K562 (cell line): ENCODE measurements around the gene DRD3. TPM values are rescaled to one million over a fixed set of nuclear protein-coding genes. Genes with fewer than 3 reads are reported as not detected.

Experiments
- ATAC-seq: fragments of 200-7000 bp; cut with Tn5 transposase; 3 replicates; pipeline ENCODE4 v1.9.1; 2020; ENCODE audit warnings: moderate library complexity
- BruUV-seq: library from RNA; stranded (reverse); fragments of 400-500 nt; replicated peaks from 2 replicates; lab custom pipeline; 2021; lab: Mats Ljungman, UMichigan
- CTCF ChIA-PET: fragments of 300-600 bp; formaldehyde crosslinking; extraction: SDS; loops from one replicate; lab custom pipeline; 2021; ENCODE audit warnings: low intra/inter-chr PET ratio; lab: Yijun Ruan, JAX
- POLR2A ChIA-PET: fragments of 300-600, 350-650 bp; sonication (Branson Sonifier 250); formaldehyde crosslinking; extraction: SDS; loops from one replicate; lab custom pipeline; 2021; ENCODE audit warnings: antibody characterized with exemption, inconsistent platforms; lab: Yijun Ruan, JAX
- DNase-seq, 4 experiments: peaks; one replicate each; pipeline versions ENCODE4 v3.0.0 to v3.0.0-alpha.2; 2011 to 2018; ENCODE audit warnings: low spot score in 3 of 4, mixed read lengths in 3 of 4; ENCODE audit errors: extremely low read depth in 1 of 4
- FAIRE-seq: peaks from 2 replicates; lab custom pipeline; 2011; peaks lifted over from hg19 to GRCh38; lab: Jason Lieb, UNC
- H2AFZ ChIP-seq: 2 replicates; pipeline ENCODE4 v1.6.0; 2011; ENCODE audit warnings: low read depth, low read length, control low read depth, inconsistent platforms
- H3K27ac ChIP-seq: fragments of 200-600 bp; 3 replicates; pipeline ENCODE4 v1.8.0; 2011; ENCODE audit warnings: low read depth, mild to moderate bottlenecking, control low read depth, inconsistent platforms, low read length, moderate library complexity, mixed read lengths; ENCODE audit errors: extremely low read depth
- H3K27me3 ChIP-seq, 2 experiments: fragments of 300-600 bp in 1 of 2; 2 replicates in 1 of 2; 3 replicates in 1 of 2; pipeline versions ENCODE4 v1.6.0 to v1.8.0; 2011; ENCODE audit warnings: inconsistent platforms in 2 of 2, low read length in 2 of 2, mild to moderate bottlenecking in 1 of 2, mixed read lengths in 1 of 2, moderate library complexity in 1 of 2; ENCODE audit not compliant: control insufficient read depth in 2 of 2, insufficient read depth in 2 of 2
- H3K36me3 ChIP-seq: fragments of 300-600 bp; 3 replicates; pipeline ENCODE4 v1.8.0; 2011; ENCODE audit warnings: mild to moderate bottlenecking, low read length, inconsistent platforms; ENCODE audit not compliant: control insufficient read depth, insufficient read depth
- H3K4me1 ChIP-seq, 2 experiments: fragments of 200-600 bp in 1 of 2; replicated peaks in 1 of 2; 2 replicates in 1 of 2; 3 replicates in 1 of 2; pipeline versions ENCODE4 v1.5.1 to v1.8.0; 2011; ENCODE audit warnings: inconsistent platforms in 2 of 2, low read length in 2 of 2, mild to moderate bottlenecking in 1 of 2, mixed read lengths in 1 of 2, moderate library complexity in 1 of 2; ENCODE audit not compliant: control insufficient read depth in 2 of 2, insufficient read depth in 2 of 2
- H3K4me2 ChIP-seq: 2 replicates; pipeline ENCODE4 v1.6.1; 2011; ENCODE audit warnings: low read length, control low read depth, inconsistent platforms, mixed read lengths; ENCODE audit not compliant: insufficient read depth
- H3K4me3 ChIP-seq: fragments of 200-600 bp; sonication (generic), shearing (Covaris generic); 2 replicates; pipeline ENCODE4 v1.5.1; 2016; ENCODE audit warnings: control low read depth, inconsistent platforms
- H3K79me2 ChIP-seq: fragments of 200-600 bp; 3 replicates; pipeline ENCODE4 v1.8.0; 2011; ENCODE audit warnings: low read length, inconsistent platforms; ENCODE audit not compliant: control insufficient read depth, insufficient read depth
- H3K9ac ChIP-seq, 2 experiments: 2 replicates each; pipeline versions ENCODE4 v1.6.0 to v1.6.1; 2011; ENCODE audit warnings: low read depth in 2 of 2, low read length in 2 of 2, control low read depth in 1 of 2, inconsistent platforms in 1 of 2, mild to moderate bottlenecking in 1 of 2, mixed read lengths in 1 of 2; ENCODE audit not compliant: insufficient read depth in 1 of 2
- H3K9me1 ChIP-seq: one replicate; pipeline ENCODE4 v1.6.0; 2011; ENCODE audit warnings: inconsistent platforms, mild to moderate bottlenecking, low read length, moderate library complexity; ENCODE audit not compliant: control insufficient read depth, insufficient read depth
- H3K9me3 ChIP-seq: replicated peaks from 2 replicates; pipeline ENCODE4 v1.5.1; 2011; ENCODE audit warnings: low read depth, low read length, inconsistent platforms; ENCODE audit not compliant: control insufficient read depth, insufficient read depth
- H4K20me1 ChIP-seq: replicated peaks from 2 replicates; pipeline ENCODE4 v1.6.1; 2011; ENCODE audit warnings: low read length, inconsistent platforms, mixed read lengths; ENCODE audit not compliant: control insufficient read depth, insufficient read depth
- CEBPG ChIP-seq, 3 experiments: fragments of 200-800 bp in 1 of 3; sonication (Bioruptor generic) in 1 of 3; sonication (generic) in 1 of 3; formaldehyde crosslinking in 1 of 3; IDR thresholded peaks in 2 of 3; conservative IDR thresholded peaks in 1 of 3; 2 replicates each; pipeline versions ENCODE4 v1.6.1 to v1.8.0; 2016 to 2022; ENCODE audit warnings: missing compliant biosample characterization in 2 of 3, missing genetic modification characterization in 2 of 3, mild to moderate bottlenecking in 1 of 3, missing genetic modification reagents in 1 of 3
- CREM ChIP-seq: IDR thresholded peaks from 2 replicates; pipeline ENCODE4 v1.6.1; 2014; ENCODE audit warnings: antibody characterized with exemption, low read depth
- EZH2 ChIP-seq: IDR thresholded peaks from 2 replicates; pipeline ENCODE4 v1.6.1; 2012; ENCODE audit warnings: low read depth, mild to moderate bottlenecking, inconsistent platforms, low read length, borderline replicate concordance
- FOXA3 ChIP-seq, 2 experiments: fragments of 450-650 bp in 1 of 2; sonication (generic) in 1 of 2; formaldehyde crosslinking; IDR thresholded peaks in 1 of 2; conservative IDR thresholded peaks in 1 of 2; 2 replicates each; pipeline versions ENCODE4 v1.4.0 to v1.8.0; 2020 to 2022; ENCODE audit warnings: mild to moderate bottlenecking in 2 of 2, missing genetic modification reagents in 1 of 2
- GTF2E2 ChIP-seq: fragments of 200-800 bp; sonication (Bioruptor generic); IDR thresholded peaks from 2 replicates; pipeline ENCODE4 v1.6.1; 2016; ENCODE audit warnings: missing genetic modification characterization, missing compliant biosample characterization
- HBP1 ChIP-seq: fragments of 450-650 bp; formaldehyde crosslinking; IDR thresholded peaks from 2 replicates; pipeline ENCODE4 v1.4.0; 2022; ENCODE audit warnings: missing genetic modification characterization
- IFI16 ChIP-seq: fragments of 250-450 bp; sonication (Bioruptor Pico); IDR thresholded peaks from 2 replicates; pipeline ENCODE4 v2.1.2; 2022; ENCODE audit warnings: mild to moderate bottlenecking, inconsistent platforms
- JUND ChIP-seq, 2 experiments: IDR thresholded peaks; 2 replicates in 1 of 2; 3 replicates in 1 of 2; pipeline ENCODE4 v1.6.1; 2011; ENCODE audit warnings: borderline replicate concordance in 2 of 2, low read depth in 2 of 2, low read length in 2 of 2, improper control_type of control experiment in 1 of 2, missing biosample characterization in 1 of 2, missing genetic modification characterization in 1 of 2, missing genetic modification reagents in 1 of 2
- NFRKB ChIP-seq: fragments of 450-650 bp; IDR thresholded peaks from 2 replicates; pipeline ENCODE4 v1.6.1; 2016; ENCODE audit warnings: low read depth
- NFYB ChIP-seq: IDR thresholded peaks from 2 replicates; pipeline ENCODE4 v1.6.1; 2011; ENCODE audit warnings: mild to moderate bottlenecking, moderate library complexity; ENCODE audit not compliant: insufficient read length; ENCODE audit errors: extremely low read depth
- RFX1 ChIP-seq: fragments of 450-650 bp; IDR thresholded peaks from 2 replicates; pipeline ENCODE4 v1.6.1; 2016; ENCODE audit warnings: mild to moderate bottlenecking, moderate library complexity
- TGIF2 ChIP-seq: sonication (generic); formaldehyde crosslinking; IDR thresholded peaks from 2 replicates; pipeline ENCODE4 v1.8.1; 2022; ENCODE audit warnings: mild to moderate bottlenecking, missing genetic modification reagents, moderate library complexity
- XRCC3 ChIP-seq: fragments of 450-650 bp; IDR thresholded peaks from 2 replicates; pipeline ENCODE4 v1.6.1; 2017; ENCODE audit warnings: mild to moderate bottlenecking, moderate library complexity
- ZFX ChIP-seq: sonication (generic); formaldehyde crosslinking; IDR thresholded peaks from 2 replicates; pipeline ENCODE4 v1.8.0; 2022; ENCODE audit warnings: mild to moderate bottlenecking, missing genetic modification reagents, moderate library complexity
- ZNF282 ChIP-seq: sonication (generic); formaldehyde crosslinking; IDR thresholded peaks from 2 replicates; pipeline ENCODE4 v1.8.1; 2023; ENCODE audit warnings: missing genetic modification reagents
- WGBS: fragments of 100-300 bp; shearing (Covaris generic); methylation state at CpG from one replicate; pipeline ENCODE4 v1.1.6; 2016; ENCODE audit warnings: low coverage, mixed read lengths; ENCODE audit not compliant: insufficient coverage; ENCODE audit errors: missing lambda C conversion rate; 5-methylcytosine and 5-hydroxymethylcytosine counted together
- in situ Hi-C: fragments of 300-500 bp; cut with MboI; formaldehyde crosslinking; loops from 4 replicates; pipeline ENCODE4 v1.15.0; 2018; ENCODE audit warnings: inconsistent platforms, mixed read lengths
- intact Hi-C: fragments of 100-400 bp; cut with micrococcal nuclease; formaldehyde crosslinking; loops from 2 replicates; pipeline ENCODE4 v1.14.2; 2022
- polyA plus RNA-seq, 8 experiments: library from polyadenylated mRNA; depleted of rRNA in 4 of 8; stranded (reverse) in 5 of 8; unstranded in 3 of 8; fragments of >200 nt; fragmentation: Nextera tagmentation in 2 of 8; fragmentation: Illumina TruSeq in 1 of 8; extraction: Ambion mirVana in 2 of 8; extraction: Trizol in 1 of 8; gene quantifications; 2 replicates each; pipeline versions ENCODE4 v1.2.1 to v1.2.3, GENCODE V29; 2011 to 2014; ENCODE audit warnings: inconsistent platforms in 1 of 8, missing spikeins in 1 of 8
- total RNA-seq, 7 experiments: library from RNA; depleted of rRNA in 6 of 7; stranded (reverse); fragments of >200 nt in 6 of 7; fragmentation: Illumina TruSeq in 2 of 7; extraction: Trizol in 2 of 7; gene quantifications; 2 replicates each; pipeline versions ENCODE4 v1.2.1 to v1.2.3, GENCODE V29; 2011 to 2021; ENCODE audit warnings: low replicate concordance in 1 of 7
- TF ChIP-seq, protein P1 (sequence below): sonication (generic); formaldehyde crosslinking; IDR thresholded peaks from 2 replicates; pipeline ENCODE4 v1.8.0; 2022; ENCODE audit warnings: missing genetic modification reagents, mild to moderate bottlenecking, borderline replicate concordance
- TF ChIP-seq, protein P2 (sequence below): fragments of 450-650 bp; IDR thresholded peaks from 2 replicates; pipeline ENCODE4 v1.6.1; 2016; ENCODE audit warnings: borderline replicate concordance

DRD3 gene
- total and polyA plus RNA-seq, 9 of the 15 experiments (the other 6 are each of a cell fraction or from before 2014, with no cell fraction given), result not detected

GRCh38 chr3:114128826-114129225 lies 50.0 kb downstream of the DRD3 start:
- no peaks in the 10 kb centered on the region for H3K9me3 ChIP-seq
- no peak overlapping the region for H2AFZ ChIP-seq
- H3K9me1 ChIP-seq, result no peaks in the 10 kb centered on the region
- no peak overlapping the region for H3K4me3 ChIP-seq
- TF ChIP-seq GTF2E2, result no peak
- no peak for TF ChIP-seq CEBPG (CRISPR knock-in tag; IDR thresholded peaks at IDR 0.05)
- no peak for TF ChIP-seq CEBPG (tag; conservative IDR thresholded peaks at IDR 0.05 in 1 of 2, IDR thresholded peaks at IDR 0.05 in 1 of 2)
- TF ChIP-seq JUND (IDR thresholded peaks at IDR 0.05; ENCODE audit: borderline replicate concordance, low read depth, low read length), result no peak
- no peak for TF ChIP-seq JUND (tag; IDR thresholded peaks at IDR 0.05; ENCODE audit: borderline replicate concordance, low read depth, low read length)
- TF ChIP-seq, protein P1, sequence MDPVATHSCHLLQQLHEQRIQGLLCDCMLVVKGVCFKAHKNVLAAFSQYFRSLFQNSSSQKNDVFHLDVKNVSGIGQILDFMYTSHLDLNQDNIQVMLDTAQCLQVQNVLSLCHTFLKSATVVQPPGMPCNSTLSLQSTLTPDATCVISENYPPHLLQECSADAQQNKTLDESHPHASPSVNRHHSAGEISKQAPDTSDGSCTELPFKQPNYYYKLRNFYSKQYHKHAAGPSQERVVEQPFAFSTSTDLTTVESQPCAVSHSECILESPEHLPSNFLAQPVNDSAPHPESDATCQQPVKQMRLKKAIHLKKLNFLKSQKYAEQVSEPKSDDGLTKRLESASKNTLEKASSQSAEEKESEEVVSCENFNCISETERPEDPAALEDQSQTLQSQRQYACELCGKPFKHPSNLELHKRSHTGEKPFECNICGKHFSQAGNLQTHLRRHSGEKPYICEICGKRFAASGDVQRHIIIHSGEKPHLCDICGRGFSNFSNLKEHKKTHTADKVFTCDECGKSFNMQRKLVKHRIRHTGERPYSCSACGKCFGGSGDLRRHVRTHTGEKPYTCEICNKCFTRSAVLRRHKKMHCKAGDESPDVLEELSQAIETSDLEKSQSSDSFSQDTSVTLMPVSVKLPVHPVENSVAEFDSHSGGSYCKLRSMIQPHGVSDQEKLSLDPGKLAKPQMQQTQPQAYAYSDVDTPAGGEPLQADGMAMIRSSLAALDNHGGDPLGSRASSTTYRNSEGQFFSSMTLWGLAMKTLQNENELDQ (CRISPR knock-in tag), result no peak
- TF ChIP-seq RFX1, result no peak
- no peak for TF ChIP-seq ZFX
- TF ChIP-seq ZNF282 (CRISPR knock-in tag), result no peak
- TF ChIP-seq, protein P2, sequence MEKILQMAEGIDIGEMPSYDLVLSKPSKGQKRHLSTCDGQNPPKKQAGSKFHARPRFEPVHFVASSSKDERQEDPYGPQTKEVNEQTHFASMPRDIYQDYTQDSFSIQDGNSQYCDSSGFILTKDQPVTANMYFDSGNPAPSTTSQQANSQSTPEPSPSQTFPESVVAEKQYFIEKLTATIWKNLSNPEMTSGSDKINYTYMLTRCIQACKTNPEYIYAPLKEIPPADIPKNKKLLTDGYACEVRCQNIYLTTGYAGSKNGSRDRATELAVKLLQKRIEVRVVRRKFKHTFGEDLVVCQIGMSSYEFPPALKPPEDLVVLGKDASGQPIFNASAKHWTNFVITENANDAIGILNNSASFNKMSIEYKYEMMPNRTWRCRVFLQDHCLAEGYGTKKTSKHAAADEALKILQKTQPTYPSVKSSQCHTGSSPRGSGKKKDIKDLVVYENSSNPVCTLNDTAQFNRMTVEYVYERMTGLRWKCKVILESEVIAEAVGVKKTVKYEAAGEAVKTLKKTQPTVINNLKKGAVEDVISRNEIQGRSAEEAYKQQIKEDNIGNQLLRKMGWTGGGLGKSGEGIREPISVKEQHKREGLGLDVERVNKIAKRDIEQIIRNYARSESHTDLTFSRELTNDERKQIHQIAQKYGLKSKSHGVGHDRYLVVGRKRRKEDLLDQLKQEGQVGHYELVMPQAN, result no peak
- TF ChIP-seq HBP1 (CRISPR knock-in tag), result no peak
- TF ChIP-seq CREM, result no peak
- TF ChIP-seq NFYB, result no peak
- TF ChIP-seq TGIF2 (CRISPR knock-in tag), result no peak
- TF ChIP-seq XRCC3, result no peak
- no peak for TF ChIP-seq EZH2
- TF ChIP-seq FOXA3 (CRISPR knock-in tag; conservative IDR thresholded peaks at IDR 0.05 in 1 of 2, IDR thresholded peaks at IDR 0.05 in 1 of 2), result no peak
- TF ChIP-seq NFRKB, result no peak
- TF ChIP-seq IFI16, result no peak
- ATAC-seq (no peak), DNase-seq (no peak), FAIRE-seq (no peak)
- intact Hi-C loops, result no loop called here
- no peaks in the 10 kb centered on the region for H4K20me1 ChIP-seq
- in situ Hi-C loops, result no loop called here
- peaks cover 0 to 5% of the 10 kb centered on the region in 2 experiments; a peak in 3 of 5 replicates for H3K27me3 ChIP-seq
- no peaks in the 10 kb centered on the region for H3K4me1 ChIP-seq
- no peaks in the 10 kb centered on the region for H3K79me2 ChIP-seq
- CTCF ChIA-PET, result no interaction called here
- no peak overlapping the region for H3K27ac ChIP-seq
- no peak overlapping the region for H3K9ac ChIP-seq
- 0% methylated on average over 7 of the region's 8 CpGs for WGBS
- no peaks in the 10 kb centered on the region for H3K36me3 ChIP-seq
- no TSS peak for BruUV-seq
- H3K4me2 ChIP-seq, result no peak overlapping the region
- POLR2A ChIA-PET, result no interaction called here
